ENCODE data around the gene GOLGA6D.
"Not testable (repeated sequence)": the region's sequence is repeated elsewhere in the genome, so short reads cannot be mapped to it uniquely, and the experiment has no call there.

Gene GOLGA6D

DNA sequence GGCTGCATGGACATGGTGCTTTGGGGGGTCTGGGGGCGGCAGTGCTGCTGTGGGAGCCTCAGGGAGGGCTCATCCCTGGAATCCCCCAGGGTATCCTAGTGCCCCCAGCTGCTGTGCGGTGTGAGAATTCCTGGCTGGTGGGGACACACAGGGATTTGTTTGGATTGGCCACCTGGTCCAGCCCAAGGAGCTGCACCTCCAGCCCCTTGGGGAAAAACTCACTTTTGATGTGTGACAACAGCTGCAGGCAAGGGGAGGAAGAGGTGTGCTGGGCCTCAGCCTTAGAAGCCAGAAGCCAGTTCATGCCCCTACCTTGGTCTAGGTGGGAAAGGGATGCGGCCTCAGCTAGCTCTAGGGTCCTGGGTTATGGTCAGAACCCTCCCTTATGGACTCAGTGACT is 44.9 kb downstream of the GOLGA6D start:
- Histone ChIP-seq H3K27ac (replicated peaks) (no peak overlapping the region), H3K4me3 (replicated peaks; ENCODE audit: insufficient read depth, low read length) (no peak overlapping the region), H3K27me3 (ENCODE audit: insufficient read depth, poor library complexity, severe bottlenecking) (no peaks in the 10 kb centered on the region)
- TF ChIP-seq POLR2AphosphoS5 (IDR thresholded peaks at IDR 0.05; ENCODE audit: low read depth) (no peak), GABPA (IDR thresholded peaks at IDR 0.05; ENCODE audit: low read depth) (no peak), SPI1 (IDR thresholded peaks at IDR 0.05; ENCODE audit: borderline replicate concordance, low read depth) (no peak)
- TF ChIP-seq, protein P1, sequence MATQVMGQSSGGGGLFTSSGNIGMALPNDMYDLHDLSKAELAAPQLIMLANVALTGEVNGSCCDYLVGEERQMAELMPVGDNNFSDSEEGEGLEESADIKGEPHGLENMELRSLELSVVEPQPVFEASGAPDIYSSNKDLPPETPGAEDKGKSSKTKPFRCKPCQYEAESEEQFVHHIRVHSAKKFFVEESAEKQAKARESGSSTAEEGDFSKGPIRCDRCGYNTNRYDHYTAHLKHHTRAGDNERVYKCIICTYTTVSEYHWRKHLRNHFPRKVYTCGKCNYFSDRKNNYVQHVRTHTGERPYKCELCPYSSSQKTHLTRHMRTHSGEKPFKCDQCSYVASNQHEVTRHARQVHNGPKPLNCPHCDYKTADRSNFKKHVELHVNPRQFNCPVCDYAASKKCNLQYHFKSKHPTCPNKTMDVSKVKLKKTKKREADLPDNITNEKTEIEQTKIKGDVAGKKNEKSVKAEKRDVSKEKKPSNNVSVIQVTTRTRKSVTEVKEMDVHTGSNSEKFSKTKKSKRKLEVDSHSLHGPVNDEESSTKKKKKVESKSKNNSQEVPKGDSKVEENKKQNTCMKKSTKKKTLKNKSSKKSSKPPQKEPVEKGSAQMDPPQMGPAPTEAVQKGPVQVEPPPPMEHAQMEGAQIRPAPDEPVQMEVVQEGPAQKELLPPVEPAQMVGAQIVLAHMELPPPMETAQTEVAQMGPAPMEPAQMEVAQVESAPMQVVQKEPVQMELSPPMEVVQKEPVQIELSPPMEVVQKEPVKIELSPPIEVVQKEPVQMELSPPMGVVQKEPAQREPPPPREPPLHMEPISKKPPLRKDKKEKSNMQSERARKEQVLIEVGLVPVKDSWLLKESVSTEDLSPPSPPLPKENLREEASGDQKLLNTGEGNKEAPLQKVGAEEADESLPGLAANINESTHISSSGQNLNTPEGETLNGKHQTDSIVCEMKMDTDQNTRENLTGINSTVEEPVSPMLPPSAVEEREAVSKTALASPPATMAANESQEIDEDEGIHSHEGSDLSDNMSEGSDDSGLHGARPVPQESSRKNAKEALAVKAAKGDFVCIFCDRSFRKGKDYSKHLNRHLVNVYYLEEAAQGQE (IDR thresholded peaks at IDR 0.05; ENCODE audit: insufficient replicate concordance, low read depth) = no peak
- TF ChIP-seq, protein P2, sequence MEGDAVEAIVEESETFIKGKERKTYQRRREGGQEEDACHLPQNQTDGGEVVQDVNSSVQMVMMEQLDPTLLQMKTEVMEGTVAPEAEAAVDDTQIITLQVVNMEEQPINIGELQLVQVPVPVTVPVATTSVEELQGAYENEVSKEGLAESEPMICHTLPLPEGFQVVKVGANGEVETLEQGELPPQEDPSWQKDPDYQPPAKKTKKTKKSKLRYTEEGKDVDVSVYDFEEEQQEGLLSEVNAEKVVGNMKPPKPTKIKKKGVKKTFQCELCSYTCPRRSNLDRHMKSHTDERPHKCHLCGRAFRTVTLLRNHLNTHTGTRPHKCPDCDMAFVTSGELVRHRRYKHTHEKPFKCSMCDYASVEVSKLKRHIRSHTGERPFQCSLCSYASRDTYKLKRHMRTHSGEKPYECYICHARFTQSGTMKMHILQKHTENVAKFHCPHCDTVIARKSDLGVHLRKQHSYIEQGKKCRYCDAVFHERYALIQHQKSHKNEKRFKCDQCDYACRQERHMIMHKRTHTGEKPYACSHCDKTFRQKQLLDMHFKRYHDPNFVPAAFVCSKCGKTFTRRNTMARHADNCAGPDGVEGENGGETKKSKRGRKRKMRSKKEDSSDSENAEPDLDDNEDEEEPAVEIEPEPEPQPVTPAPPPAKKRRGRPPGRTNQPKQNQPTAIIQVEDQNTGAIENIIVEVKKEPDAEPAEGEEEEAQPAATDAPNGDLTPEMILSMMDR (IDR thresholded peaks at IDR 0.05; ENCODE audit: insufficient read depth, low read length) = no peak
- DNase-seq (ENCODE audit: low read depth in 1 of 2, low spot score in 1 of 2) = no peak

DNA sequence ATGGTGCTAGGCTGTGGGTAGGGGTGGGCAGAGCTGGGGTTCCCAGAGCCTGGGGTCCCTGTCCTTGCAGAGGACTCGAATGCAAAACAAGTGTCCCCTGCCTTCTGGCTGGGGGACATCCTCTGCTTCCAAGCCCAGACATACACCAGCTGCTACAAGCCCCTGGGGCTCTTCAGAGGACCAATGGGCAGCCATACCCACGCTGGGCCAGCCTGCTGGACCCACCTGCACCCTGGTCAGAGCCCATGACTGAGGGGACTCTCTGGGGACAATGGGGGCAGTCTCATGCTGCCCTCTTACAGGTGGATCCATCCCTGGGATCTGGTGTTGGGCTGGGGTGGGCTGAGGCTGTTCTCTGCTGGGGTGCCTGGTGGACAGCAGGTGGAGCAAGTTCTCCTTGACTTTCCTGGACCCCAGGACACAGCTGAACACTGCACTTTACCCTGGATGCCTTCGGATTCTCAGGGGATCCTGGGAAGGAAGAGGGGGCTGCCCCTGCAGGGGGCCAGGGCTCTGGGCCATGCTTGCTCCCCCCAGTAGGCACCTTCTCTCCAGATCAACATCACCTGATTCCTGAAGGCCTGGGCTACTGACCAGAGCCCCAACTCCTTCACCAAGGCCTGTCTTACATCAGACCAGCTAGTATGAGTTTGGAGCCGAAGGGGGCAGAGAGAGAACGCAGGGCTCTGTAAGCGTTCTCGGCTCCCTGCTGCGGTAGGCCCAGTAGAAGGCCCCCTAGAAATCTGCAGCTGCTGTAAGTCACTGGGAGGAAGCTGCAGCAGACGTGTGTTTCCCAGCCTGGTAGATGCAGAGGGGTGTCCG is 46.1 kb downstream of the GOLGA6D start:
- no peak overlapping the region for H3K27ac ChIP-seq (replicated peaks)
- no peaks in the 10 kb centered on the region for H3K27me3 ChIP-seq (ENCODE audit: insufficient read depth, poor library complexity, severe bottlenecking)
- TF ChIP-seq SPI1 (IDR thresholded peaks at IDR 0.05; ENCODE audit: borderline replicate concordance, low read depth) (no peak), GABPA (IDR thresholded peaks at IDR 0.05; ENCODE audit: low read depth) (no peak), POLR2AphosphoS5 (IDR thresholded peaks at IDR 0.05; ENCODE audit: low read depth) (no peak)
- TF ChIP-seq, protein P2 (IDR thresholded peaks at IDR 0.05; ENCODE audit: insufficient read depth, low read length) = no peak
- no peak overlapping the region for H3K4me3 ChIP-seq (replicated peaks; ENCODE audit: insufficient read depth, low read length)
- DNase-seq (ENCODE audit: low read depth in 1 of 2, low spot score in 1 of 2) = no peak

DNA sequence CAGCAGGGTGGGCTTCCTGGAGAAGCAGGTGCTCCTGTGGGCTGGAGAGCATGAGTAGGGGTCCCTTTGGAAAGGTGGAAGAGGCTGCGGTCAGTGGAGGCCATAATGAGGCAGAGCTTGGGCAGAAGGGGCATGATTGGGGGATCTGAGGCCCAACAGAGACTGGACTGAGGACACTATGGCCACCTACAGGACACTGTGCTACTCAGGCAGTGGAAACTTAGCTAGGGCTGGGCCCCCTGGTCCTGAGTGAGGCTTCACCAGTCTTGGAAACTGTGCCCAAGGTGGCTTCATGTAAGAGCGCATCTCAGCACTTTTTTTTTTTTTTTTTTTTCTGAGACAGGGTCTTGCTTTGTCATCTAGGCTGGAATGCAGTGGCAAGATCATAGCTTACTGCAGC is 46.9 kb downstream of the GOLGA6D start:
- Histone ChIP-seq H3K27ac (replicated peaks) (no peak overlapping the region), H3K4me3 (replicated peaks; ENCODE audit: insufficient read depth, low read length) (no peak overlapping the region), H3K27me3 (ENCODE audit: insufficient read depth, poor library complexity, severe bottlenecking) (no peaks in the 10 kb centered on the region)
- DNase-seq (ENCODE audit: low read depth in 1 of 2, low spot score in 1 of 2) = no peak
- no peak for TF ChIP-seq GABPA (IDR thresholded peaks at IDR 0.05; ENCODE audit: low read depth)

DNA sequence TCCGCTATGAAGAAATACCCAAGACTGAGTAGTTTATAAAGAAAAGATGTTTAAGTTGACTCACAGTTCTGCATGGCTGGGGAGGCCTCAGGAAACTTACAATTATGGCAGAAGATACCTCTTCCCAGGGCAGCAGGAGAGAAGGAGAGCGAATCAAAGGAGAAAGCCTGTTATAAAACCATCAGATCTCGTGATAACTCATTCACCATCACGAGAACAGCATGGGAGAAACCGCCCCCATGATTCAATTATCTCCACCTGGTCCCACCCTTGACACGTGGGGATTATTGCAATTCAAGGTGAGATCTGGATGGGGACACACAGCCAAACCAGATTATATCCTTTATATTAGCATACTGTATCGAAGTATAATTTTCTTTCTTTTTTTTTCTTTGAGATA is 49.5 kb downstream of the GOLGA6D start:
- not testable (repeated sequence) for H3K4me3 ChIP-seq (replicated peaks; ENCODE audit: insufficient read depth, low read length); DNase-seq (ENCODE audit: low read depth in 1 of 2, low spot score in 1 of 2); H3K27me3 ChIP-seq (ENCODE audit: insufficient read depth, poor library complexity, severe bottlenecking); H3K27ac ChIP-seq (replicated peaks)

DNA sequence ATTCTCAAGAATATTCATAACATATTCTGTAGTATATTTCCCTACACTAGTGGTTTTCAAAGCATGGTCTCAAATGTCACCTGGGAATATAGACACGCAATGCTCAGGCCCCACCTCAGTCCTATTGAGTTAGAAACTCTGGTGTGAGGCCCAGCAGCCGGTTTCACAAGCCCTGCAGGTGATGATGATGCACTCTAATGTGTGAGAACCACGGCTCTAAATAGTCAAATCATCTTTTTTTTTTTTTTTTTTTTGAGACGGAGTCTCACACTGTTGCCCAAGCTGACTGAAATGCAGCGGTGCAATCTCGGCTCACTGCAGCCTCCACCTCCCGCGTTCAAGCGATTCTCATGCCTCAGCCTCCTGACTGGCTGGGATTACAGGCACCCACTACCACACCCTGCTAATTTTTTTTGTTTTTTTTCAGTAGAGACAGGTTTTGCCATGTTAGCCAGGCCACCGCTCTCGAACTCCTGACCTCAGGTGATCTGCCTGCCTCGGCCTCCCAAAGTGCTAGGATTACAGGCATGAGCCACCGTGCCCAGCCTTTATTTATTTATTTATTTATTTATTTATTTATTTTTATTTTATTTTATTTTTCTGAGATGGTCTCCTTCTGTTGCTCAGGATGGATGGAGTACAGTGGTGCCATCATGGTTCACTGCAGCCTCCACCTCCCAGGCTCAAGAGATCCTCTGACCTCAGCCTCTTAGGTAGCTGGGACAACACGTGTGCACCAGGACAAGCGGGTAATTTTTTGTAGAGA is 51.2 kb downstream of the GOLGA6D start:
- not testable (repeated sequence) for DNase-seq (ENCODE audit: low read depth in 1 of 2, low spot score in 1 of 2)

DNA sequence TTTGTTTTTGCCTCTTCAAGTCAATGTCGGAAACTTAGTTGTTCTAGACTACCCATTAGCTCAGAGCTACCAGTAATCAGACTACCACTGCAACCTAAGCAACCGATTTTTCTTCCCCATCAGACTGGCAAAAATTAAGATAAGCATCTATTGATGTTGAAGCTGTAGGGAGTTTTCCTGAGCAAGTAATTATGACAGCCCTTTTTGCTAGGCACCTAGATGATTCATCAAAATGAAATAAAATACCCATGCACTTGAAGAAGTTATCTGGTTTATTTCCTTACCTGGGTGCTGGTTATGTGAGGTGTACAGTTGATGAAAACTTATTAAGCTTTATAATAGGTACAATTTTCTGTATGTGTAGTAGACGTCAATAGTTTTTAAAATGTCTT is 52.7 kb downstream of the GOLGA6D start:
- H3K27ac ChIP-seq (replicated peaks) = peak overlapping the region; percentile 75
- peak overlapping the region; percentile 80 for H3K4me3 ChIP-seq (replicated peaks; ENCODE audit: insufficient read depth, low read length)
- H3K27me3 ChIP-seq (ENCODE audit: insufficient read depth, poor library complexity, severe bottlenecking) = no peaks in the 10 kb centered on the region
- DNase-seq (ENCODE audit: low read depth in 1 of 2, low spot score in 1 of 2) = no peak
- TF ChIP-seq SPI1 (IDR thresholded peaks at IDR 0.05; ENCODE audit: borderline replicate concordance, low read depth) (no peak), POLR2AphosphoS5 (IDR thresholded peaks at IDR 0.05; ENCODE audit: low read depth) (no peak)
- TF ChIP-seq, protein P2 (IDR thresholded peaks at IDR 0.05; ENCODE audit: insufficient read depth, low read length) = no peak
- TF ChIP-seq, protein P1 (IDR thresholded peaks at IDR 0.05; ENCODE audit: insufficient replicate concordance, low read depth) = no peak

More for the DNA sequence above, 51.2 kb downstream of the GOLGA6D start:
- not testable (repeated sequence) for H3K27ac ChIP-seq (replicated peaks); H3K27me3 ChIP-seq (ENCODE audit: insufficient read depth, poor library complexity, severe bottlenecking); H3K4me3 ChIP-seq (replicated peaks; ENCODE audit: insufficient read depth, low read length)
